HCT116 (cell line): Measurements from ENCODE around the gene BMERB1. TPM values are rescaled to one million over a fixed set of nuclear protein-coding genes. Genes with fewer than 3 reads are reported as not detected.

Experiments
- ATAC-seq: fragments of 200-7000 bp; cut with Tn5 transposase; 2 replicates; pipeline ENCODE4 v1.9.1; 2020; ENCODE audit warnings: mild to moderate bottlenecking, moderate library complexity
- BruUV-seq: library from RNA; stranded (reverse); fragments of 400-500 nt; replicated peaks from 2 replicates; lab custom pipeline; 2021; lab: Mats Ljungman, UMichigan
- CTCF ChIA-PET: fragments of 300-600 bp; sonication (Branson Sonifier 250); formaldehyde crosslinking; loops from one replicate; lab custom pipeline; 2021; ENCODE audit warnings: antibody characterized with exemption; lab: Charles Lee
- POLR2A ChIA-PET: fragments of 300-600, 350-600 bp; sonication (Branson Sonifier 250); formaldehyde crosslinking; loops from one replicate; lab custom pipeline; 2021; ENCODE audit warnings: antibody characterized with exemption; lab: Charles Lee
- RAD21 ChIA-PET, 2 experiments: fragments of 300-600 bp; sonication (Branson Sonifier 250); formaldehyde crosslinking; loops; one replicate each; lab custom pipeline; 2023; ENCODE audit warnings: low total read pairs in 2 of 2; ENCODE audit not compliant: uncharacterized antibody in 2 of 2, unreplicated experiment in 2 of 2, low non-redundant PET in 1 of 2; lab: Charles Lee
- DNase-seq: peaks from one replicate; pipeline ENCODE4 v3.0.0-alpha.2; 2010; ENCODE audit warnings: low read depth, low spot score
- H2AFZ ChIP-seq: fragments of 200-600 bp; shearing (Covaris generic), sonication (generic); 2 replicates; pipeline ENCODE4 v1.6.1; 2017; ENCODE audit warnings: low read depth, mixed run types, mixed read lengths, antibody characterized with exemption, low read length; ENCODE audit not compliant: poor library complexity, severe bottlenecking
- H3K27ac ChIP-seq: 2 replicates; pipeline ENCODE4 v1.5.1; 2012; ENCODE audit warnings: low read depth, low read length
- H3K27me3 ChIP-seq: fragments of 200-600 bp; sonication (generic); 2 replicates; pipeline ENCODE4 v1.6.1; 2016; ENCODE audit warnings: mixed run types, low read length, mixed read lengths; ENCODE audit not compliant: insufficient read depth
- H3K36me3 ChIP-seq, 2 experiments: fragments of 200-500 bp in 1 of 2; fragments of 200-600 bp in 1 of 2; sonication (Bioruptor generic) in 1 of 2; sonication (generic) in 1 of 2; 2 replicates each; pipeline versions ENCODE4 v1.5.1 to v1.6.1; 2014 to 2016; ENCODE audit warnings: low read length in 2 of 2, inconsistent platforms in 1 of 2, mixed read lengths in 1 of 2, mixed run types in 1 of 2; ENCODE audit not compliant: insufficient read depth in 2 of 2, control insufficient read depth in 1 of 2
- H3K4me1 ChIP-seq, 2 experiments: fragments of 200-600 bp in 1 of 2; sonication (generic) in 1 of 2; 2 replicates each; pipeline versions ENCODE4 v1.5.1 to v1.6.1; 2012 to 2017; ENCODE audit warnings: low read length in 2 of 2, inconsistent platforms in 1 of 2, mild to moderate bottlenecking in 1 of 2, mixed read lengths in 1 of 2, mixed run types in 1 of 2, moderate library complexity in 1 of 2; ENCODE audit not compliant: insufficient read depth in 2 of 2, control insufficient read depth in 1 of 2
- H3K4me2 ChIP-seq: fragments of 200-600 bp; sonication (generic); 2 replicates; pipeline ENCODE4 v1.6.1; 2017; ENCODE audit warnings: mixed run types, low read length, mixed read lengths
- H3K4me3 ChIP-seq, 2 experiments: fragments of 200-600 bp in 1 of 2; sonication (generic) in 1 of 2; replicated peaks in 1 of 2; 2 replicates each; pipeline ENCODE4 v1.5.1; 2011 to 2016; ENCODE audit warnings: low read length in 2 of 2, control low read depth in 1 of 2, low read depth in 1 of 2, mild to moderate bottlenecking in 1 of 2, mixed read lengths in 1 of 2, mixed run types in 1 of 2
- H3K79me2 ChIP-seq: fragments of 200-600 bp; sonication (generic); 2 replicates; pipeline ENCODE4 v1.6.1; 2017; ENCODE audit warnings: mild to moderate bottlenecking, mixed run types, low read length, moderate library complexity, mixed read lengths; ENCODE audit not compliant: insufficient read depth
- H3K9ac ChIP-seq: fragments of 200-600 bp; sonication (generic); 2 replicates; pipeline ENCODE4 v1.6.1; 2016; ENCODE audit warnings: low read length, mixed read lengths
- H3K9me2 ChIP-seq: fragments of 200-600 bp; sonication (generic), shearing (Covaris generic); 2 replicates; pipeline ENCODE4 v1.6.1; 2017; ENCODE audit warnings: mixed run types, mild to moderate bottlenecking, moderate library complexity; ENCODE audit not compliant: insufficient read depth
- H3K9me3 ChIP-seq, 2 experiments: fragments of 200-500 bp in 1 of 2; fragments of 200-600 bp in 1 of 2; sonication (Bioruptor generic) in 1 of 2; sonication (generic) in 1 of 2; 2 replicates each; pipeline ENCODE4 v1.6.1; 2014 to 2017; ENCODE audit warnings: low read length in 2 of 2, mixed read lengths in 2 of 2, inconsistent platforms in 1 of 2, low read depth in 1 of 2, mild to moderate bottlenecking in 1 of 2, mixed run types in 1 of 2, moderate library complexity in 1 of 2; ENCODE audit not compliant: control insufficient read depth in 1 of 2, insufficient read depth in 1 of 2
- H4K20me1 ChIP-seq: fragments of 200-600 bp; sonication (generic), shearing (Covaris generic); 2 replicates; pipeline ENCODE4 v1.6.1; 2017; ENCODE audit warnings: mixed run types, mild to moderate bottlenecking, moderate library complexity; ENCODE audit not compliant: insufficient read depth
- ATF3 ChIP-seq: IDR thresholded peaks from 2 replicates; pipeline ENCODE4 v1.6.1; 2012
- CEBPB ChIP-seq: IDR thresholded peaks from 2 replicates; pipeline ENCODE4 v1.6.1; 2012; ENCODE audit warnings: low read depth
- EGR1 ChIP-seq: IDR thresholded peaks from 2 replicates; pipeline ENCODE4 v1.6.1; 2012; ENCODE audit warnings: low read depth
- ELF1 ChIP-seq: IDR thresholded peaks from 2 replicates; pipeline ENCODE4 v1.6.1; 2012; ENCODE audit warnings: low read depth, borderline replicate concordance
- EZH2phosphoT487 ChIP-seq: fragments of 200-600 bp; IDR thresholded peaks from 2 replicates; pipeline ENCODE4 v1.6.1; 2018; ENCODE audit warnings: antibody characterized with exemption, borderline replicate concordance
- FOSL1 ChIP-seq: IDR thresholded peaks from 2 replicates; pipeline ENCODE4 v1.6.1; 2012; ENCODE audit warnings: low read depth
- JUND ChIP-seq: IDR thresholded peaks from 2 replicates; pipeline ENCODE4 v1.6.1; 2012
- POLR2AphosphoS5 ChIP-seq: IDR thresholded peaks from 2 replicates; pipeline ENCODE4 v1.6.1; 2011; ENCODE audit warnings: mild to moderate bottlenecking, low read depth, low read length, moderate library complexity
- RAD21 ChIP-seq: IDR thresholded peaks from 2 replicates; pipeline ENCODE4 v1.6.1; 2012; ENCODE audit warnings: low read depth, mild to moderate bottlenecking
- REST ChIP-seq: IDR thresholded peaks from 2 replicates; pipeline ENCODE4 v1.6.1; 2012; ENCODE audit warnings: low read depth
- YY1 ChIP-seq: IDR thresholded peaks from 2 replicates; pipeline ENCODE4 v1.6.1; 2011; ENCODE audit warnings: low read length, low read depth, moderate library complexity, mild to moderate bottlenecking; ENCODE audit not compliant: insufficient replicate concordance; ENCODE audit errors: extremely low read depth
- ZFX ChIP-seq: fragments of 450-650 bp; IDR thresholded peaks from 2 replicates; pipeline ENCODE4 v1.6.1; 2017
- ZNF274 ChIP-seq: fragments of 200-500 bp; sonication (Bioruptor generic); IDR thresholded peaks from 2 replicates; pipeline ENCODE4 v1.6.1; 2014; ENCODE audit warnings: mild to moderate bottlenecking, low read depth, low read length, inconsistent platforms
- intact Hi-C: fragments of 100-400 bp; cut with micrococcal nuclease; formaldehyde crosslinking; loops from 2 replicates; pipeline ENCODE4 v1.10.0; 2022
- total RNA-seq: library from RNA; stranded (reverse); gene quantifications from one replicate; pipeline ENCODE4 v1.2.1, GENCODE V29; 2021; ENCODE audit not compliant: unreplicated experiment
- TF ChIP-seq, protein P1 (sequence below): IDR thresholded peaks from 2 replicates; pipeline ENCODE4 v1.6.1; 2011; ENCODE audit warnings: mild to moderate bottlenecking, low read length, moderate library complexity; ENCODE audit not compliant: insufficient replicate concordance; ENCODE audit errors: extremely low read depth
- TF ChIP-seq, protein P2 (sequence below), 3 experiments: fragments of 200-600 bp in 1 of 3; sonication (generic) in 1 of 3; IDR thresholded peaks in 2 of 3; conservative IDR thresholded peaks in 1 of 3; 2 replicates each; pipeline ENCODE4 v1.5.1; 2012 to 2017; ENCODE audit warnings: low read depth in 2 of 3, low read length in 2 of 3, antibody characterized with exemption in 1 of 3, borderline replicate concordance in 1 of 3, control low read depth in 1 of 3, mild to moderate bottlenecking in 1 of 3, mixed read lengths in 1 of 3, mixed run types in 1 of 3, moderate library complexity in 1 of 3; ENCODE audit not compliant: insufficient read depth in 1 of 3

Gene BMERB1
- total RNA-seq, 1 experiment from 2014 or later = 43.6 TPM

DNA sequence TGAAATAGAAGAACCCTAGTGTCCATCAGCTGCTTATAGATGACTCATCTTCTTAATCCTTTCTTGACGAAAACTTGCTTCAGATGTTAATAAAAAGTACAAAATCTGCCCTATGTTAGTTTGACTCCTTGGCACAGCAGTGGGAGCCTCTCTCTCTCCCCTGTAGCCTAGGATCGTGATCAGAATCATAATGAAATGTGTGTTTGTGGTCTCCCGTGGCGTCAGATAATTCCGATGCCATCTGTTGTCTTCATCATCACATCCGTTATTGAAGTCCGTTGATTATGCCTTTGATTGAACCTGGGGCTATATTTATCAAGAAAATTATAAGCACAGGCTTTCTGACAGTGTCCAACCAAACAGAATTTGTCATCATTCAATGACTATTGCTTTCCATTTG, 102.5 kb downstream of the BMERB1 start (continued):
- TF ChIP-seq, protein P1, sequence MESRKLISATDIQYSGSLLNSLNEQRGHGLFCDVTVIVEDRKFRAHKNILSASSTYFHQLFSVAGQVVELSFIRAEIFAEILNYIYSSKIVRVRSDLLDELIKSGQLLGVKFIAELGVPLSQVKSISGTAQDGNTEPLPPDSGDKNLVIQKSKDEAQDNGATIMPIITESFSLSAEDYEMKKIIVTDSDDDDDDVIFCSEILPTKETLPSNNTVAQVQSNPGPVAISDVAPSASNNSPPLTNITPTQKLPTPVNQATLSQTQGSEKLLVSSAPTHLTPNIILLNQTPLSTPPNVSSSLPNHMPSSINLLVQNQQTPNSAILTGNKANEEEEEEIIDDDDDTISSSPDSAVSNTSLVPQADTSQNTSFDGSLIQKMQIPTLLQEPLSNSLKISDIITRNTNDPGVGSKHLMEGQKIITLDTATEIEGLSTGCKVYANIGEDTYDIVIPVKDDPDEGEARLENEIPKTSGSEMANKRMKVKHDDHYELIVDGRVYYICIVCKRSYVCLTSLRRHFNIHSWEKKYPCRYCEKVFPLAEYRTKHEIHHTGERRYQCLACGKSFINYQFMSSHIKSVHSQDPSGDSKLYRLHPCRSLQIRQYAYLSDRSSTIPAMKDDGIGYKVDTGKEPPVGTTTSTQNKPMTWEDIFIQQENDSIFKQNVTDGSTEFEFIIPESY = no peak

DNA sequence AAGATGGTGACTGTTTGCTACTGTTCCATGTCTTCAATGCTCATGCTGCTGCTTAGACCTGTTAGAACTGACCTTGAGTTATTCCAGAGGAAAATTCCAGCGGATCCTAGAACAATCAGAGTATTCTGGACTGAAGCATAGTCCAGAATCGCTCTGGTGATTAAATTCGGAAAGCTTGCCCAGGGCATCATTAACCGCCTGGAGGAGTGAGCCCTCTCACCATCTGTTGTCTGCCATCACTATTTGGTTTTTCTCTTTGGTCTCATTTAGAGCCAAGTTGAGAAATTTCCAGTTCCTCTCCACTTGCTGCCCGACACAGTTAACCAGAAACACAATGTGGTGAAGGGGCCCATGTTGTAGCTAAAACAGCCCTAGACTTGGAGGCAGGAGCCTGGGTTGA, 104.1 kb downstream of the BMERB1 start:
- no peaks in the 10 kb centered on the region for H3K36me3 ChIP-seq
- no peak overlapping the region for H3K4me3 ChIP-seq
- H3K4me1 ChIP-seq = peaks cover 2 to 11% of the 10 kb centered on the region in 2 experiments; a peak in 3 of 4 replicates
- ATAC-seq (no peak), DNase-seq (no peak)
- H3K9me2 ChIP-seq = no peaks in the 10 kb centered on the region
- ChIA-PET CTCF (interaction anchor here (0.8 to 2.7 kb wide), 2 partner anchors 10 to 12 kb away, joined by 3 to 10 read pairs; no protein-coding TSS in a partner anchor), POLR2A (interaction anchor here (1.0 to 1.6 kb wide), 3 partner anchors 8 to 52 kb away, joined by 3 to 6 read pairs (median 6); no protein-coding TSS in a partner anchor), RAD21 (no interaction called here)
- intact Hi-C loops = no loop called here
- no peaks in the 10 kb centered on the region for H3K27me3 ChIP-seq
- no peak overlapping the region for H3K27ac ChIP-seq
- H3K9me3 ChIP-seq = no peaks in the 10 kb centered on the region
- no peaks in the 10 kb centered on the region for H4K20me1 ChIP-seq
- no peaks in the 10 kb centered on the region for H3K79me2 ChIP-seq
- BruUV-seq = no TSS peak
- H3K4me2 ChIP-seq = no peak overlapping the region
- no peak overlapping the region for H3K9ac ChIP-seq
- no peak overlapping the region for H2AFZ ChIP-seq
- TF ChIP-seq, protein P1 = no peak
- TF ChIP-seq ELF1 (no peak), JUND (no peak), RAD21 (no peak), FOSL1 (no peak), ZFX (no peak), POLR2AphosphoS5 (no peak), ZNF274 (no peak), EGR1 (no peak), REST (no peak), EZH2phosphoT487 (no peak), ATF3 (no peak), YY1 (no peak), CEBPB (no peak)
- TF ChIP-seq, protein P2, sequence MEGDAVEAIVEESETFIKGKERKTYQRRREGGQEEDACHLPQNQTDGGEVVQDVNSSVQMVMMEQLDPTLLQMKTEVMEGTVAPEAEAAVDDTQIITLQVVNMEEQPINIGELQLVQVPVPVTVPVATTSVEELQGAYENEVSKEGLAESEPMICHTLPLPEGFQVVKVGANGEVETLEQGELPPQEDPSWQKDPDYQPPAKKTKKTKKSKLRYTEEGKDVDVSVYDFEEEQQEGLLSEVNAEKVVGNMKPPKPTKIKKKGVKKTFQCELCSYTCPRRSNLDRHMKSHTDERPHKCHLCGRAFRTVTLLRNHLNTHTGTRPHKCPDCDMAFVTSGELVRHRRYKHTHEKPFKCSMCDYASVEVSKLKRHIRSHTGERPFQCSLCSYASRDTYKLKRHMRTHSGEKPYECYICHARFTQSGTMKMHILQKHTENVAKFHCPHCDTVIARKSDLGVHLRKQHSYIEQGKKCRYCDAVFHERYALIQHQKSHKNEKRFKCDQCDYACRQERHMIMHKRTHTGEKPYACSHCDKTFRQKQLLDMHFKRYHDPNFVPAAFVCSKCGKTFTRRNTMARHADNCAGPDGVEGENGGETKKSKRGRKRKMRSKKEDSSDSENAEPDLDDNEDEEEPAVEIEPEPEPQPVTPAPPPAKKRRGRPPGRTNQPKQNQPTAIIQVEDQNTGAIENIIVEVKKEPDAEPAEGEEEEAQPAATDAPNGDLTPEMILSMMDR (IDR thresholded peaks at IDR 0.05 in 2 of 3, conservative IDR thresholded peaks at IDR 0.05 in 1 of 3; ENCODE audit: borderline replicate concordance in 1 of 3, insufficient read depth in 1 of 3, low read depth in 2 of 3, low read length in 2 of 3) = no peak
